ENCODE results near the gene DHRS2.

GRCh38 chr14:23681337-23681736 is 45.2 kb downstream of the DHRS2 start:
- TF ChIP-seq EZH2 (IDR thresholded peaks at IDR 0.05; ENCODE audit: borderline replicate concordance, low read depth, low read length, poor library complexity, severe bottlenecking) (no peak), CTCF (conservative IDR thresholded peaks at IDR 0.05; ENCODE audit: low read depth, low read length) (no peak)

Measured in A673 (cell line).